ENCODE measurements around the gene SPAG17.

GRCh38 chr1:117981455-117982192, 203.4 kb downstream of the SPAG17 start:
- TF ChIP-seq CTCF (IDR thresholded peaks at IDR 0.05 in 4 of 5, conservative IDR thresholded peaks at IDR 0.05 in 1 of 5) (no peak), POLR2A (IDR thresholded peaks at IDR 0.05) (no peak)

All from gastrocnemius medialis (tissue), 4 donors.